ENCODE data around the gene VAV1.

VAV1 gene

DNA sequence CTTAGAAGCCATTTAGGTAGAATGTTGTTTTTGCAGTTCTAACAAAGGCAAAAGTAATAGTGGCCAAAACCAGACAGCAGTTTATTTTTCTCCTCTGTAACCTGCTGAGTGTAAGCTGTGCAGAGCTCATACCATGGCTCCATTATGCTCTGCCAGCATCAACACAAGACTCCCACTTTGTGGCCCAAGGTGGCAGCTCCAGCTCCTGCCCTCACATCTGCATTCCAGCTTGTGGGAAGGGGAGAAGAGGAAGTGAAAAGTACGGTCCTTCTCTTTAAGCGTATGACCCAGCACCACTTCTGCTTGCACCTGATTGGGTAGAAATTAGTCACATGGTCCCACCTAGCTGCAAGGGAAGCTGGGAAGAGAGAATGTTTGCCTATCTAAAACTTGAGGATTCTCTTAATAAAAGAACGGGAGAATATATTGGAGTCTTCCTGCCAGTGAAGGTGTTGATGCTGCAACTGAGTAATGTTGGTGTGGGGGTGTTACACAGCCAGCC lies 134.1 kb downstream of the VAV1 start:
- no peak for DNase-seq

All from Kasumi-1 (cell line).